Ectodermal cell (in vitro differentiated cells): ENCODE results near the gene VWA8.

Source experiments
- H3K27ac ChIP-seq: 2 replicates; pipeline ENCODE4 v1.7.0; 2013; ENCODE audit warnings: mild to moderate bottlenecking, low read depth, low read length; ENCODE audit not compliant: insufficient read depth, poor library complexity, severe bottlenecking
- H3K27me3 ChIP-seq: 2 replicates; pipeline ENCODE4 v1.7.0; 2013; ENCODE audit warnings: mild to moderate bottlenecking, low read length; ENCODE audit not compliant: insufficient read depth, control insufficient read depth, poor library complexity, severe bottlenecking
- H3K36me3 ChIP-seq: one replicate; pipeline ENCODE4 v1.7.0; 2013; ENCODE audit warnings: low read length; ENCODE audit not compliant: control insufficient read depth, insufficient read depth
- H3K4me1 ChIP-seq: one replicate; pipeline ENCODE4 v1.7.0; 2013; ENCODE audit warnings: low read length; ENCODE audit not compliant: control insufficient read depth, insufficient read depth
- H3K4me3 ChIP-seq: 2 replicates; pipeline ENCODE4 v1.7.0; 2013; ENCODE audit warnings: low read depth, low read length, control low read depth; ENCODE audit not compliant: insufficient read depth
- H3K9me3 ChIP-seq: 2 replicates; pipeline ENCODE4 v1.7.0; 2013; ENCODE audit warnings: mild to moderate bottlenecking, low read length, moderate library complexity; ENCODE audit not compliant: control insufficient read depth
- WGBS, 2 experiments: methylation state at CpG; one replicate each; pipeline ENCODE4 v1.1.7; 2013; ENCODE audit warnings: missing lambda C conversion rate in 2 of 2; 5-methylcytosine and 5-hydroxymethylcytosine counted together

Gene VWA8

GRCh38 chr13:41605319-41606285, 355.3 kb downstream of the VWA8 start:
- Histone ChIP-seq H3K27me3 (no peaks in the 10 kb centered on the region), H3K9me3 (no peaks in the 10 kb centered on the region), H3K36me3 (no peaks in the 10 kb centered on the region), H3K4me1 (no peaks in the 10 kb centered on the region), H3K4me3 (no peak overlapping the region), H3K27ac (no peak overlapping the region)
- WGBS, 2 experiments, result 95% methylated on average over 5 of the region's 5 CpGs

GRCh38 chr13:41603917-41604316, 357.0 kb downstream of the VWA8 start:
- WGBS, 2 experiments, result 92 to 100% methylated on average over 1 of the region's 1 CpG
- Histone ChIP-seq H3K36me3 (no peaks in the 10 kb centered on the region), H3K4me1 (no peaks in the 10 kb centered on the region), H3K9me3 (no peaks in the 10 kb centered on the region), H3K27ac (no peak overlapping the region), H3K4me3 (no peak overlapping the region), H3K27me3 (no peaks in the 10 kb centered on the region)

GRCh38 chr13:41601718-41602445, 359.0 kb downstream of the VWA8 start:
- H3K27ac ChIP-seq, result no peak overlapping the region
- H3K36me3 ChIP-seq, result no peaks in the 10 kb centered on the region
- no peak overlapping the region for H3K4me3 ChIP-seq
- no peaks in the 10 kb centered on the region for H3K4me1 ChIP-seq
- 96% methylated on average over 7 of the region's 7 CpGs for WGBS, 2 experiments
- no peaks in the 10 kb centered on the region for H3K9me3 ChIP-seq
- H3K27me3 ChIP-seq, result no peaks in the 10 kb centered on the region

GRCh38 chr13:41599619-41600018, 361.3 kb downstream of the VWA8 start:
- no peaks in the 10 kb centered on the region for H3K27me3 ChIP-seq
- no peak overlapping the region for H3K27ac ChIP-seq
- H3K4me1 ChIP-seq, result no peaks in the 10 kb centered on the region
- H3K36me3 ChIP-seq, result no peaks in the 10 kb centered on the region
- 94 to 96% methylated on average over 3 of the region's 3 CpGs for WGBS, 2 experiments
- no peak overlapping the region for H3K4me3 ChIP-seq
- no peaks in the 10 kb centered on the region for H3K9me3 ChIP-seq

GRCh38 chr13:41597348-41598041, 363.4 kb downstream of the VWA8 start:
- H3K9me3 ChIP-seq, result no peaks in the 10 kb centered on the region
- H3K27ac ChIP-seq, result no peak overlapping the region
- no peaks in the 10 kb centered on the region for H3K36me3 ChIP-seq
- H3K4me1 ChIP-seq, result no peaks in the 10 kb centered on the region
- 90 to 100% methylated on average over 1 to 2 of the region's 2 CpGs for WGBS, 2 experiments
- H3K27me3 ChIP-seq, result no peaks in the 10 kb centered on the region
- no peak overlapping the region for H3K4me3 ChIP-seq

- H3K36me3 ChIP-seq, result no peaks in the 10 kb centered on the region
- no peaks in the 10 kb centered on the region for H3K27me3 ChIP-seq
- H3K4me3 ChIP-seq, result no peak overlapping the region
- H3K9me3 ChIP-seq, result no peaks in the 10 kb centered on the region
- no peaks in the 10 kb centered on the region for H3K4me1 ChIP-seq
- no peak overlapping the region for H3K27ac ChIP-seq
These were observed 364.7 kb downstream of the VWA8 start for GRCh38 chr13:41596190-41596589.

GRCh38 chr13:41595298-41595697, 365.6 kb downstream of the VWA8 start:
- Histone ChIP-seq H3K27me3 (no peaks in the 10 kb centered on the region), H3K9me3 (no peaks in the 10 kb centered on the region), H3K36me3 (no peaks in the 10 kb centered on the region), H3K27ac (no peak overlapping the region), H3K4me3 (no peak overlapping the region), H3K4me1 (no peaks in the 10 kb centered on the region)
- 92 to 100% methylated on average over 1 of the region's 1 CpG for WGBS, 2 experiments

GRCh38 chr13:41590643-41591042, 370.3 kb downstream of the VWA8 start:
- Histone ChIP-seq H3K27me3 (no peaks in the 10 kb centered on the region), H3K27ac (no peak overlapping the region), H3K36me3 (no peaks in the 10 kb centered on the region), H3K4me1 (no peaks in the 10 kb centered on the region), H3K9me3 (no peaks in the 10 kb centered on the region), H3K4me3 (no peak overlapping the region)
- WGBS, 2 experiments, result 92 to 97% methylated on average over 3 of the region's 3 CpGs

GRCh38 chr13:41590122-41590521, 370.8 kb downstream of the VWA8 start:
- Histone ChIP-seq H3K4me3 (no peak overlapping the region), H3K36me3 (no peaks in the 10 kb centered on the region), H3K27ac (no peak overlapping the region), H3K27me3 (no peaks in the 10 kb centered on the region), H3K9me3 (no peaks in the 10 kb centered on the region), H3K4me1 (no peaks in the 10 kb centered on the region)

- Histone ChIP-seq H3K4me3 (no peak overlapping the region), H3K27ac (no peak overlapping the region)
- WGBS, 2 experiments, result 91 to 92% methylated on average over 3 of the region's 3 CpGs
These were observed 371.5 kb downstream of the VWA8 start for GRCh38 chr13:41589434-41589833.

More at GRCh38 chr13:41589434-41589833, 371.5 kb downstream of the VWA8 start:
- no peaks in the 10 kb centered on the region for H3K9me3 ChIP-seq
- H3K27me3 ChIP-seq, result no peaks in the 10 kb centered on the region
- H3K4me1 ChIP-seq, result no peaks in the 10 kb centered on the region
- no peaks in the 10 kb centered on the region for H3K36me3 ChIP-seq
